GM21381 (cell line): ENCODE measurements around the gene LMF2.

Experiments
- ATAC-seq: cut with Tn5 transposase; IDR thresholded peaks from one replicate; pipeline ENCODE4 v1.9.1; 2021; ENCODE audit warnings: mild to moderate bottlenecking, moderate library complexity; ENCODE audit not compliant: unreplicated experiment

Gene LMF2

DNA sequence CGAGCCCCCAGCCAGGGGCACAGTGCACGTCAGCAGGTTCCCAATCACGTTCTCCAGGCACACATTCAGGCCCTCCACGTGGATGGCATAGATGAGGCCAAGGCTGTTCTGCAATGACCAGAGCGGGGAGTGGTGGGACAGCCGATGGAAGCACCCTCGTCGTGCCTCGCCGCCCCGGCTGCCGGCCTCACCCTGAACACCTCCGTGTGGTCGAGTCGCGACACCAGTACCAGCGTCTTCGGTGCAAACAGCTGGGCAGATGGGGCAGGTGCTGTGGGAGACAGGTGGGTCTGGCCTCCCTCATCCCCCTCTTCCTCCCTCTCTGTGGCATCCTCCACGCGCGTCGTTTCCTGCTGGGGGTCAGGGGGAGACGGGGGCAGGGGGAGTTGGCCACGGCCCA lies 40.2 kb downstream of the LMF2 start:
- ATAC-seq, result no peak

GRCh38 chr22:50465066-50465930 lies 42.2 kb downstream of the LMF2 start:
- ATAC-seq, result no peak

- no peak for ATAC-seq
These were observed 43.1 kb downstream of the LMF2 start for GRCh38 chr22:50464451-50464850.

GRCh38 chr22:50463188-50463900 lies 44.2 kb downstream of the LMF2 start:
- no peak for ATAC-seq

- no peak for ATAC-seq
These were observed 45.4 kb downstream of the LMF2 start for GRCh38 chr22:50461979-50462540.

GRCh38 chr22:50461536-50461935 lies 46.0 kb downstream of the LMF2 start:
- no peak for ATAC-seq

DNA sequence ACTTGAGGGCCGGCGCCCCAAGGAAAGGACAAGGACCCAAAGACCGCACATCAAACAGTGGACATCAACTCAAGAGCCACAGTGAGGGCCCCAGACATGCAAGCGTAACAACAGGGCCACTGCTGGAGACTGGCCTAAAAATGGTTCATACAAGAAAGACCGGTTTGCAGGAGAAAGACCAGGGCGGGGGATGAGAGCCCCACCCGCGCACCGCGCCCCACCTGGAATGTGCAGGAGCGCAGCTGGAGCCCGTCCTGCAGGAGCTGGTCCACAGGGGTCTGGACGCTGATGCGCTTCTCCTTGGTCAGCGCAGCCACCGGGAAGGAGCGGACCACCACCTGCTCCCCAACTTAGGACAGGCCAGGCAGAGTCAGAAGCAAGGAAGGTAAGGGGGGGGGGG lies 46.6 kb downstream of the LMF2 start:
- no peak for ATAC-seq

DNA sequence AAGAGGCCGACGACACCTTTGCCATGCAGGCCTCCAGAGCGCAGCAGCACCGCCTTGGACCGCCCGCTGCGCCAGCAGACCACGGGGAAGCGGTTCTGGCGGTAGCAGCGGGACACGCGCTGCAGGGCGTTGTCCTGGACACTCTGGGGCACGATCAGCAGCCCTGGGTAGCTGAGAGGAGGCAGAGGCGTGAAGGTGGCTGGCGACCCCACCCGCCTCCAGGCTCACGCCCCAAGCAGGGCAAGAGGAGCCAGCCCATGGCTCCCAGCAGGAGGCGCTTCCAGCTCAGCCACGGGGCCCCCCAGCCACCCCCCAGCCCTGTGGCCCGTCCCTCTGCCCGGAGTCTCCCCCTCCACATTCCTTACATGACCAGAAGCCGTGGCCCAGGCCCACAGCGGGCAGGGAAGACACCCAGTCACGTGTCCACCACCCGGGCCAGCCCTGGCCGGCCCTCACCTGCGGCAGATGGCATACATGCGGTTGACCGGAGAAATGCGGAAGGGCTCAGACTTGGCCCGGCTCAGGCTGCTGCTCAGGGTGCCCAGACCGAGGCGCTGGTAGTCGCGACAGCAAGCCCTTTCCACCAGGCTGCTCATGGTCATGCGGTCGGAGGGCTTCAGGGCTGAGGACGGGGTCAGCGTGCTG lies 47.9 kb downstream of the LMF2 start:
- ATAC-seq, result no peak

DNA sequence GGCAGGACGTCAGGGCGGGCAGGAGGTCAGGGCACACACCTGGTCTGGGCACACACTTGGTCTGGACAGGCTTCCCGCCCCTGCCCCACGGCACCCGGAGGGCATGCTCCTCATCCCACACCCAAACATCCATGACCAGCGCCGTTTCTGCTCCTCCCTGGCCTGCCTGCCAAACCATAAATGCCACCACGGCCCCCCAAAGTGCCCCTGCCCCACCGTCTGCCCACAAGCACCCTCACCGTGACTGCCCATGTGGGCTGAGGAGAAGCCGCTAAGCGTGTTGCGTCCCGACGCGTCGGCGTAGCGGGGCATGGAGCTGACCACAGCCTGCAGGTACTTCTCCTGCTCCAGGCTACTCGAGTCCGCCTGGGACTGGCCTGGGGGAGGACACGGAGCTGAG lies 48.5 kb downstream of the LMF2 start:
- ATAC-seq, result no peak

GRCh38 chr22:50456466-50457234 lies 50.9 kb downstream of the LMF2 start:
- no peak for ATAC-seq

- ATAC-seq, result no peak
These were observed 51.5 kb downstream of the LMF2 start for GRCh38 chr22:50456026-50456425.

DNA sequence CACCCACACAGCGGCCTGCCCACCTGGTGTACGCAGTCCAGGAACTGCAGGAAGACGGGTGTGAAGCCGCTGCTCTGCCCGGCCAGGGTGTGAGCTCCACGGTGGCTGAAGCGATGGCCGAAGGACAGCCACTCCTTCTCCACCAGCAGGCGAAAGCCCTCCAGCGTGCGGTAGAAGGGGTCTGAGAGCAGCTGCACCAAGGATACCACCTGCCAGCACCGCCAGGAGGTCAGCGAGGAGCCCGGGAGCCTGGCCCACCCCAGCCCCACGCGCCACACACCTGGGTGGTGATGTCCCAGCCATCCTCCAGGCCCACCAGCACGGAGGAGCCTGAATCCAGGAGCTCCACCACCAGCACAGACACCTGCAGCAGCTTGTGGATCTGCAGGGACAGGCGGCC lies 52.3 kb downstream of the LMF2 start:
- ATAC-seq, result no peak

- ATAC-seq, result no peak
These were observed 52.9 kb downstream of the LMF2 start for GRCh38 chr22:50454556-50455075.
